ENCODE data around the gene EXOC4.

EXOC4 gene

DNA sequence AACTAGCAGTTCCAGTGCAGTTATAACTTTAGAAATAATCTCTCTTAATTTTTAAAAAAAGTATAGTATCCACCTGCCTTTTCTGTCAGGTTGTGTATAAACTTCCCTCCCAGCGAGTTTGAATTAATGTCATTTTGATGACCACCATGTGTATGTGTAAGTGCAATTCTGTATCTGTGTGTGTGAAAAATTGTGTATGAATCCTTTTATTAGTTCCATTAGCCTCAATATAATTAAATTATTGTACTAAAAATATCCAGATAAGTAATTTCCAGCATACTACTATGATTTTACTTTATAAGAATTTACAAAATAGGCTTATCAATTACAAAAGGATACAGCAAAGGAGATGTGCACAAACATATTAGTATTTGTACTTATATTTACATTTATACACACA, 453.1 kb downstream of the EXOC4 start:
- Histone ChIP-seq H3K4me3 (no peak overlapping the region), H4K20me1 (peaks cover 0 to 3% (median 0%) of the 10 kb centered on the region in 11 experiments; a peak in 1 of 22 replicates), H3K9ac (no peak overlapping the region), H3K4me1 (no peaks in the 10 kb centered on the region), H3K27ac (no peak overlapping the region), H3K27me3 (no peaks in the 10 kb centered on the region), H3K36me3 (peaks cover 0 to 2% (median 0%) of the 10 kb centered on the region in 11 experiments; a peak in 2 of 22 replicates), H3K4me2 (no peak overlapping the region), H3K9me3 (replicated peaks in 1 of 11) (no peaks in the 10 kb centered on the region)
- no peak for TF ChIP-seq Cebpa-rat (IDR thresholded peaks at IDR 0.05)

DNA sequence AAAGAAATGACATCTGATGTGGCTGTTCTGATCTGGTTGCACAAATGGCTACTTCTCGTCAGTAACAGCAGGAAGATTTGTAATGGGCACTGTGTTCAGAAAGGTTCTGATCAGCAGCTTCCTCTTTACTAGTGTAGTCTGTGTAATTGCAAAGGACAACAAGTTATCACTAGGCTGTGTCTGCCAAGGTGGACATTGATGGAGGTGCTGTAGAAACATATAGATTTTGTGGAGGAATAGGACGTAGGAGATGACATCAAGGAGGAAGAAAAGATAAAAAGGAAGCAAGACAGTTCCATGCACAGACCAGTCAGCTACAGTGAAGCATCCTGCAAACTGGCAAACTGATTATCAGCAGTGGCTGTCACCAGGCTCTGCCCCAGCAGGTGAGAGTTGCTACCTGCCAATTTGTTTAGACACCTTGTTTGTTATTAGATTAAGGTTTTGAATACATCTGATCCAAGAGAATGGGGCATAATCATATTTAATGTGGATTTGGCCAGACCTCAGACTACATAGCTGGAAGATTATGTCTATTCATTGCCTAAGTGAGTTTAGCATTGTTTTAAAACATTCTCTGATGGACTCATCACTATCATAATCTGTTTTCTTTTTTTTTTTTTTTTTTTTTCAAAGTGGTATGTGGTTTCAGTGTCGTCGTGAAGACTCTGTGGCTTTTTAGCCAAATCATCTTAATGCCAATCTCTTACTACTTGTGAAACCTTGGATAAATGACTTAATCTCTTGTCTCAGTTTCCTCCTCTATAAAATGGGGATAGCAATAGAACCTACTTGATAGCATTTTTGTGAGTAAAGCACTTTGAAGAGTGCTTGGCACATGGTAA, 456.4 kb downstream of the EXOC4 start:
- Histone ChIP-seq H3K27me3 (no peaks in the 10 kb centered on the region), H3K4me3 (no peak overlapping the region), H3K9me3 (replicated peaks in 1 of 11) (peaks cover 0 to 9% (median 0%) of the 10 kb centered on the region in 11 experiments; a peak in 2 of 22 replicates), H3K9ac (no peak overlapping the region), H3K27ac (no peak overlapping the region), H3K36me3 (peaks cover 0 to 8% (median 0%) of the 10 kb centered on the region in 11 experiments; a peak in 4 of 22 replicates), H3K4me2 (no peak overlapping the region), H4K20me1 (peaks cover 0 to 3% (median 0%) of the 10 kb centered on the region in 11 experiments; a peak in 1 of 22 replicates), H3K4me1 (no peaks in the 10 kb centered on the region)
- TF ChIP-seq Cebpa-rat (IDR thresholded peaks at IDR 0.05): no peak

DNA sequence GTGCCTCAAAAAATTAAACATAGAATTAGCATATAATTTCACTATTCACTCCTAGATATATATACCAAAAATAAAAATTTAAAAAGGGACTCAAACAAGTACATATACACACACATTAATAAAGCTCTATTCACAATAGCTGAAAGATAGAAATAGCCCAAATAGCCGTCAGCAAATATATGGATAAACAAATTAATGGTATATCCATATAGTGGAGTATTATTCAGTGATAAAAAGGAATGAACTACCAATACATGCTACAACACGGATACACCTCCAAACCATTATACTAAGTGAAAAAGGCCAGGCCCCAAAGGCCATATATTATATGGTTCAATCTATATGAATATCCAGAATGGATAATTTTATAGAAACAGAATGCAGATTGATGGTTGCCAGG, 459.7 kb downstream of the EXOC4 start:
- peaks cover 0 to 9% (median 0%) of the 10 kb centered on the region in 11 experiments; a peak in 2 of 22 replicates for H3K9me3 ChIP-seq (replicated peaks in 1 of 11)
- H3K4me3 ChIP-seq: no peak overlapping the region
- no peak overlapping the region for H3K27ac ChIP-seq
- no peak for TF ChIP-seq Cebpa-rat (IDR thresholded peaks at IDR 0.05)
- H3K27me3 ChIP-seq: no peaks in the 10 kb centered on the region
- no peaks in the 10 kb centered on the region; a peak in 1 of 22 replicates for H4K20me1 ChIP-seq
- H3K4me1 ChIP-seq: no peaks in the 10 kb centered on the region
- peaks cover 0 to 8% (median 0%) of the 10 kb centered on the region in 11 experiments; a peak in 4 of 22 replicates for H3K36me3 ChIP-seq
- no peak overlapping the region for H3K9ac ChIP-seq
- no peak overlapping the region for H3K4me2 ChIP-seq

DNA sequence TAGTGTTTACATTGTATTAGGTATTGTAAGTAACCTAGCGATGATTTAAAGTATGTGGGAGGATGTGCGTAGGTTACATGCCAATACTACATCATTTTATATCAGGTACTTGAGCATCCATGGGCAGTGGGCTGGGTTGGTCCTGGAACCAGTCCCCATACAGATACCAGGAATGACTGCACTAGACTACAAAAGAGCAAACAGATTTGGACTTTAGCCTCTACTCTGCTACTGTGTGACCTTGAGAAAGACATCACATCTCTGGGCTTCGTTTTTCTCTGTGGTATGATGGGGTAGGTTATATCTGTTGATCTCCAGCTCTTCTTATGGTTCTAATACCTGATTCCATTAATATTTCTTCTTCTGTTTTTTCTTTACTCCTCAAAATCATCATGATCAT, 461.8 kb downstream of the EXOC4 start:
- no peak overlapping the region for H3K9ac ChIP-seq
- no peak overlapping the region for H3K4me2 ChIP-seq
- H3K4me3 ChIP-seq: no peak overlapping the region
- H3K36me3 ChIP-seq: peaks cover 0 to 8% (median 0%) of the 10 kb centered on the region in 11 experiments; a peak in 4 of 22 replicates
- H3K9me3 ChIP-seq (replicated peaks in 1 of 11): peaks cover 0 to 18% (median 4%) of the 10 kb centered on the region in 11 experiments; a peak in 5 of 22 replicates
- no peaks in the 10 kb centered on the region for H3K4me1 ChIP-seq
- no peak for TF ChIP-seq Cebpa-rat (IDR thresholded peaks at IDR 0.05)
- H3K27ac ChIP-seq: no peak overlapping the region
- H4K20me1 ChIP-seq: no peaks in the 10 kb centered on the region; a peak in 1 of 22 replicates
- H3K27me3 ChIP-seq: no peaks in the 10 kb centered on the region

DNA sequence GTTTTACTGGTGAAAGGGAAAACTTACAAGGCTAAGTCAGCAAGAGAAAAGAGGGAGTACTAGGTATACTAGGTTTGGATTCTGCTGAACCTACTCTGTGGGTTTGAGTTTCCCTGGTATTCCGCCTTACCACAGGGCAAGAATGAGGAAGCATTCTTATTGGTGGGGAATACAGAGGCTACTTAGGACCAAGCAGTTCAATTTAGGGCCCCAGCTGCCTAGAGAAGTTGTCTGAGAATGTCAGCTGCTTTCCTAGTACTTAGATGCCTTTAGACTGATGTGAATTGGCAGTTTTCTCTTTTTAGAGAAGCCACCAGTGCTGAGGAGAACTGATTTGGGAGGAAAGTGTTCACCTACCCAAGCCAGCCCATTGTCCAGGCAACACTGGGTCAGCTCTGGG, 465.3 kb downstream of the EXOC4 start:
- no peak for TF ChIP-seq Cebpa-rat (IDR thresholded peaks at IDR 0.05)
- Histone ChIP-seq H3K27ac (no peak overlapping the region), H3K4me1 (no peaks in the 10 kb centered on the region), H4K20me1 (no peaks in the 10 kb centered on the region; a peak in 2 of 22 replicates), H3K4me2 (no peak overlapping the region), H3K36me3 (no peaks in the 10 kb centered on the region; a peak in 1 of 22 replicates), H3K27me3 (no peaks in the 10 kb centered on the region), H3K9me3 (replicated peaks in 1 of 11) (peaks cover 0 to 9% (median 0%) of the 10 kb centered on the region in 11 experiments; a peak in 3 of 22 replicates), H3K9ac (no peak overlapping the region), H3K4me3 (no peak overlapping the region)

DNA sequence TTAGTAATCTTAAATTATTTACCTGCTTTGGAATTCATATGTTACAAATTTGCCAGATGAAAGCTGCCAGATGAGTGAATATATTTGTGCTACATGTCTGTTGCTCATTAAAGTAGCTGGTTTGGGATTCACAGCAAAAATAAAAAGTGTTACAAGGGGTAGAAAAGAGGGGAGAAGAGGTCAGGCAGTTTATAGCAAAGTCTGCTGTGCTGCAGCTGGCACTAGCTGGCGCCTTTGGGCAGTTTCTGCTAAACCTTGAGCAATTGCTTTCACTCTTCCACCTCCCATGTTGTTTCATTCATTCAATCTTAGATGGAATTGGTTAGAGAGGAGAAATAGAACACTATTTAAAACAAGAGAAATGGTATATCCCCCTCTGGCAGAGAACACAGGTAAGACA, 470.2 kb downstream of the EXOC4 start:
- H3K27ac ChIP-seq: no peak overlapping the region
- H3K4me1 ChIP-seq: no peaks in the 10 kb centered on the region
- peaks cover 0 to 13% (median 0%) of the 10 kb centered on the region in 11 experiments; a peak in 1 of 22 replicates for H3K36me3 ChIP-seq
- H3K27me3 ChIP-seq: no peaks in the 10 kb centered on the region
- no peak overlapping the region for H3K9ac ChIP-seq
- no peak overlapping the region for H3K4me2 ChIP-seq
- peaks cover 0 to 9% (median 0%) of the 10 kb centered on the region in 11 experiments; a peak in 3 of 22 replicates for H3K9me3 ChIP-seq (replicated peaks in 1 of 11)
- H3K4me3 ChIP-seq: no peak overlapping the region
- H4K20me1 ChIP-seq: no peaks in the 10 kb centered on the region; a peak in 3 of 22 replicates
- no peak for TF ChIP-seq Cebpa-rat (IDR thresholded peaks at IDR 0.05)

DNA sequence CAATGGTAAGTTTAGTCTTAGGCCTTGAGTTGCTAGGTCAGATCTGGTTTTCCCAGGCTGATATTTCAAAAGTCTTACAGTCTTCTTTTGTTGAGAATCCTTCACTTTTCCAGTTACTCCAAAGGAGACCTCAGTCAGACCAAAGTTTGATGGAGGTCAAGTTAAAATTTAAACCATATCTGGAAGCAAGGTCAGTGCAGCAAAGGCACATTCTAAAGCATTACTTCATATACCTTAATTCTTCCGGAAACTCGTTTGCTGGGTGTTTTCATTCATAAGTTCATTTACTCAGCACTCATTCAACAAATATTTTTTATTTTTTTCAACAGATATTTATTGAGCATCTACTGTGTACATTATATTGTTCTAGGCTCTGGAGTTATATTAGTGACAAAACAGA, 471.3 kb downstream of the EXOC4 start:
- Histone ChIP-seq H3K9ac (no peak overlapping the region), H3K4me1 (no peaks in the 10 kb centered on the region), H3K4me2 (no peak overlapping the region), H4K20me1 (peaks cover 0 to under 1% (median 0%) of the 10 kb centered on the region in 11 experiments; a peak in 3 of 22 replicates), H3K4me3 (no peak overlapping the region), H3K27ac (no peak overlapping the region), H3K9me3 (replicated peaks in 1 of 11) (no peaks in the 10 kb centered on the region), H3K27me3 (no peaks in the 10 kb centered on the region), H3K36me3 (peaks cover 0 to 13% (median 0%) of the 10 kb centered on the region in 11 experiments; a peak in 1 of 22 replicates)
- no peak for TF ChIP-seq Cebpa-rat (IDR thresholded peaks at IDR 0.05)

DNA sequence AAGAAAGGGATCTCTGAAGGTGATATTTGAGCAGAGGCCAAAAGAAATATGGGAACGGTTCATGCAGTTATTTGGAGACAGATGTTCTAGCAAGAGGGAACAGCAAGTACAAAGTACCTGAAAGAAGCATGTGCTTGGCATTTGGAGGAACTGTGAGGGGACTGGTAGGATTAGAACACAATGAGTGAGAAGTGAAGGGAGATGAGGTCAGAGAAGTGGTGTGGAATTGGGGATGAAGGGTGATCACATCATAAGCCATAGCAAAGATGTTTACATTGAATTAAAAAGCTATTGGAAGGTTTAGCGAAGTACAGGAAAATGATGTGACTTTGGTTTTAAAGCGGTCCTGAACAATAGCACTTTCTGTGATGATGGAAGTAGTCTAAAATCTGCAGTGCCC, 471.8 kb downstream of the EXOC4 start:
- H3K27me3 ChIP-seq: no peaks in the 10 kb centered on the region
- H3K9ac ChIP-seq: no peak overlapping the region
- H3K4me2 ChIP-seq: no peak overlapping the region
- H3K27ac ChIP-seq: no peak overlapping the region
- H3K36me3 ChIP-seq: peaks cover 0 to 13% (median 0%) of the 10 kb centered on the region in 11 experiments; a peak in 1 of 22 replicates
- peaks cover 0 to 3% (median 0%) of the 10 kb centered on the region in 11 experiments; a peak in 3 of 22 replicates for H4K20me1 ChIP-seq
- no peaks in the 10 kb centered on the region for H3K9me3 ChIP-seq (replicated peaks in 1 of 11)
- TF ChIP-seq Cebpa-rat (IDR thresholded peaks at IDR 0.05): no peak
- H3K4me3 ChIP-seq: no peak overlapping the region
- H3K4me1 ChIP-seq: peaks cover 0 to 4% (median 0%) of the 10 kb centered on the region in 10 experiments; a peak in 1 of 20 replicates

DNA sequence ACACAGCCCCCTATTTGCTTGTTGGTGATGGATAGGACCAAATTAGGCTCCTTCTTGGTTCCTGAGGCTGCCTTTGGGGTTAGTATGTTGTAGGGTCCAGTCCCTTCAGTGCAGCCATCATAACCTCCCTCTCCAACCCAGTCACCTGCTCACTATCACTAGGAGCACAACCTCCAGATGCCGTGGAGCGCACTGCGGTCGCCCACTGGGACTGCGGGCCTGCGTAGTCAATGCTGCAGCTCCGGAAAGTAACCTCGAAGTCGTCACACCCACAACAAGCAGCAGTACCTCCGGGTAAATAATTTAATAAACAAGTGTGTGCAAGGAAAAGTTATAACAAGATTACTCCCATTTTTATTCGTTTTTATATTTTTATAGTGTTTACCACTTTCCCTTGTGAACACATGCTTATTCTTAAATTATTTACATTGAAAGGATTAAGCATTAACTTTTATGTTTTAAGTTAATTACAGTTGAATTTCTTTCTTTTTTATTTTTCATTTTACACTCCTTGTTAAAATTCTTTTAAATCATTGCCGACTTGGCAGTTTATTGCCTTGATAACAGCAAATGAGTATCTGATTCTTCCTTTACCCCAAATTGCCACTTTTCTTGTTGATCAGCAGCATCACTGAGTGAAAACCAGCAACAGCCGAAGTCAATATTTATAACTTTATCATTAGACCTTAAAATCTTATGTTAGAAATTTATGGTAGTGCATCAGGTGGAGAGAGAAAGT, 474.8 kb downstream of the EXOC4 start:
- Histone ChIP-seq H3K4me2 (no peak overlapping the region), H3K9ac (no peak overlapping the region), H3K9me3 (replicated peaks in 1 of 11) (no peaks in the 10 kb centered on the region), H4K20me1 (peaks cover 0 to 3% (median 0%) of the 10 kb centered on the region in 11 experiments; a peak in 2 of 22 replicates), H3K4me3 (no peak overlapping the region), H3K27me3 (no peaks in the 10 kb centered on the region), H3K4me1 (peaks cover 0 to 8% (median 0%) of the 10 kb centered on the region in 10 experiments; a peak in 1 of 20 replicates), H3K27ac (no peak overlapping the region), H3K36me3 (peaks cover 0 to 21% (median 0%) of the 10 kb centered on the region in 11 experiments; a peak in 1 of 22 replicates)
- TF ChIP-seq Cebpa-rat (IDR thresholded peaks at IDR 0.05): no peak
